ENCODE results near the gene OR1S2.

Gene OR1S2

GRCh38 chr11:58193391-58193790 lies 10.6 kb downstream of the OR1S2 start:
- TF ChIP-seq CTCF (IDR thresholded peaks at IDR 0.05), result no peak

- TF ChIP-seq CTCF (IDR thresholded peaks at IDR 0.05), result no peak
Measured at GRCh38 chr11:58192229-58192628, 11.7 kb downstream of the OR1S2 start.

GRCh38 chr11:58188770-58189169 lies 15.2 kb downstream of the OR1S2 start, which contains the start of gene OR9Q2:
Gene OR9Q2 (plus strand): TSS chr11:58189070. CDS start chr11:58190491, 1,421 bp downstream.
- TF ChIP-seq CTCF (IDR thresholded peaks at IDR 0.05), result no peak

- no peak for TF ChIP-seq CTCF (IDR thresholded peaks at IDR 0.05)
Measured at GRCh38 chr11:58186938-58187337, 17.0 kb downstream of the OR1S2 start.

GRCh38 chr11:58179648-58180047 lies 24.3 kb downstream of the OR1S2 start:
- TF ChIP-seq CTCF (IDR thresholded peaks at IDR 0.05), result no peak

- TF ChIP-seq CTCF (IDR thresholded peaks at IDR 0.05), result no peak
Measured at GRCh38 chr11:58178444-58178843, 25.5 kb downstream of the OR1S2 start.

- no peak for TF ChIP-seq CTCF (IDR thresholded peaks at IDR 0.05)
Measured at GRCh38 chr11:58177409-58178054, 26.4 kb downstream of the OR1S2 start.

Data from LNCAP (cell line).